ENCODE results near the gene C6. TPM values are rescaled to one million over a fixed set of nuclear protein-coding genes. Genes with fewer than 3 reads are reported as not detected.

Gene C6
- total and polyA plus RNA-seq, 2 experiments from 2014 or later: not detected

DNA sequence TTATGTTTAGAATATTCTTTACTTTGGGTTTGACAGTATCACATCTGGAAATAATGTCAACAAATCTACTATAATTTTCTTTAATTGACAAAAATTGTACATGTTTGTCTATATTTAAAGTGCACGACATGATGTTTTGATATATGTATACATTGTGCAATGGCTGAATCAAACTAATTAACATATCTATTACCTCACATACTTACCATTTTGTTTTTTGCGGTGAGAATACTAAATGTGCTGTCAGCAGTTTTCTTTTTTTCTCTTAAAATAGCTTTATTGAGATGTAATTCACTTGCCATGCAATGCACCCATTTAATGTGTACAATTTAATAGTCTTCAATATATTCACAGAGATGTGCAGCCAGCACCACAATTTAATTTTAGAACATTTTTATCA is 10.6 kb upstream of the C6 start:
- Histone ChIP-seq H3F3A (ENCODE audit: insufficient read depth) (no peaks in the 10 kb centered on the region), H3K36me3 (ENCODE audit: low read depth) (no peaks in the 10 kb centered on the region), H3K79me2 (ENCODE audit: insufficient read depth) (no peaks in the 10 kb centered on the region), H3K27ac (no peak overlapping the region), H2AFZ (no peak overlapping the region), H3K4me1 (ENCODE audit: insufficient read depth) (no peaks in the 10 kb centered on the region), H3K27me3 (replicated peaks; ENCODE audit: insufficient read depth) (no peaks in the 10 kb centered on the region), H3K9me2 (ENCODE audit: insufficient read depth) (no peaks in the 10 kb centered on the region), H3K4me2 (ENCODE audit: unreplicated experiment) (no peak overlapping the region), H3K9me3 (ENCODE audit: low read depth) (no peaks in the 10 kb centered on the region), H4K20me1 (ENCODE audit: insufficient read depth) (no peaks in the 10 kb centered on the region), H3K9ac (no peak overlapping the region), H3K4me3 (no peak overlapping the region)
- 71 to 75% methylated on average over 2 of the region's 2 CpGs for WGBS, 2 experiments (ENCODE audit: low coverage in 1 of 2, low lambda C conversion rate in 2 of 2, missing lambda C conversion rate in 2 of 2)
- in situ Hi-C loops (cut with MboI): no loop called here
- TF ChIP-seq EZH2 (IDR thresholded peaks at IDR 0.05; ENCODE audit: insufficient read depth, poor library complexity, severe bottlenecking) (no peak), EZH2phosphoT487 (IDR thresholded peaks at IDR 0.05; ENCODE audit: insufficient read depth, low read depth) (no peak)
- no peak for DNase-seq

DNA sequence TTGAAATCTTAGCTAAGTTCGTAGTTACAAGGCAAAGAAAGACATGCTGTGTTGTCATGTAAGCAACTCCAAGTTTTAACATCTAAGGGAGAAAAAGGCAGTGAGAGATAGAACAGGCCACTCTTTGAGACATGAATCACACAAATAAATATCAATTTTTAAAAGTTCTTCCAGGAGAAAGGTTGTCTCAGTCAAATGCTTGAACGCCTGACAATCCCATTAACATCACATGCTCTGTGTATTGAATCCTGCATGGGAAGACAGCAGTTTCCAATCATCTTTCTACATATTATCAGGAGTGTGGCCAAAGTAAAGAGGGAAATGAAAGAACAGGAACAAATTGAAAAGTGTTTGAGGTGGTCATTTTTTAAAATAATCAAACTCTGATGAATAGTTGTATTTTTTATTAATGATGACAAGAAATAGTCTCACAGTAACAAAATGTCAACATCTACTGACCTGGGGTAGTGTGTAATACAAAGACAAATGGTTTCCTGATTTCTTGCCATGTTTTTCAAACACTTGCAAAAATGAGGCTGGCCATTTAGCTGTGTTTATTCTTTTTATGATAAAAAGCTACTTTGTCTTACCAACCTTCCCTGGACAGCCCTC is 6.4 kb upstream of the C6 start:
- Histone ChIP-seq H3K36me3 (ENCODE audit: low read depth) (no peaks in the 10 kb centered on the region), H3K4me3 (no peak overlapping the region), H3K27ac (no peak overlapping the region), H3K9me3 (ENCODE audit: low read depth) (no peaks in the 10 kb centered on the region), H3F3A (ENCODE audit: insufficient read depth) (no peaks in the 10 kb centered on the region), H3K9me2 (ENCODE audit: insufficient read depth) (no peaks in the 10 kb centered on the region), H4K20me1 (ENCODE audit: insufficient read depth) (no peaks in the 10 kb centered on the region), H3K9ac (no peak overlapping the region), H3K4me1 (ENCODE audit: insufficient read depth) (no peaks in the 10 kb centered on the region), H2AFZ (no peak overlapping the region), H3K27me3 (replicated peaks; ENCODE audit: insufficient read depth) (no peaks in the 10 kb centered on the region), H3K4me2 (ENCODE audit: unreplicated experiment) (no peak overlapping the region), H3K79me2 (ENCODE audit: insufficient read depth) (no peaks in the 10 kb centered on the region)
- 0 to 1% methylated on average over 2 of the region's 2 CpGs for WGBS, 2 experiments (ENCODE audit: low coverage in 1 of 2, low lambda C conversion rate in 2 of 2, missing lambda C conversion rate in 2 of 2)
- DNase-seq: no peak
- in situ Hi-C loops (cut with MboI): no loop called here
- no peak for TF ChIP-seq EZH2phosphoT487 (IDR thresholded peaks at IDR 0.05; ENCODE audit: insufficient read depth, low read depth)
- no peak for TF ChIP-seq EZH2 (IDR thresholded peaks at IDR 0.05; ENCODE audit: insufficient read depth, poor library complexity, severe bottlenecking)

DNA sequence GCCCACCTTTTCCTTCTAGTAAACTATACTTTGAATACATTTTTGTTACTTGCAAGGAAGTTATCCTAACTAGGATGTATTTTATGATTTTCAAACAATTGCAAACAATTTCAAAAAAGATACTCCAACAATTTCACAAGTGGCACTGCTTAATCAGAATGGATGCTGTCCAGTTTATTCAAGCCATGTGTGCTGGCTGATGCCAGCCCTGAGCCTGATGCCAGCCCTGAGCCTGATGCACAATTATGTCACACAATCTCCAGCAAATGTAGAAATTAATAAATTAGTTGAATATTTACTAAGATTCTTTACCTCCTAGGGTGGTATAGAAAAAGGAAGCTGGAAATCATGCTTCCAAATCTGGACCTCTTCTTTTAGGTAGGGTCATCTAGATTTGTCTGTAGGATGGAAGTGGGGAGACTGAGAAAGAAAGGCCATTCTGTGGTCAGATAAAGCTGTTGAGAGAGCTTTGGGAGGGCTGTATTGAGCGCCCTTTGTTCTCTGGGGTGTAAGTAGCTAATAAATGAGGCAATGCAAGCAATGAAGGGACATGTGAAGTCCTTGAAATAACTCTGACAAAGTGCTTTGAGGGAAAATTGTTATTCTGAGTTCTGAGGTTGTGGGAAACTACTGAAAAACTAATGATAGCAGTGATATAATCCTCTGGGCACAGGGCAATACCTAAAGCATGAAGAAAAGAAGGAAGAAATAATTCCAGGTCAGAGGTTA is 5.8 kb upstream of the C6 start:
- no peak for TF ChIP-seq EZH2 (IDR thresholded peaks at IDR 0.05; ENCODE audit: insufficient read depth, poor library complexity, severe bottlenecking)
- no peak for TF ChIP-seq EZH2phosphoT487 (IDR thresholded peaks at IDR 0.05; ENCODE audit: insufficient read depth, low read depth)
- in situ Hi-C loops (cut with MboI): no loop called here
- H3K4me3 ChIP-seq: no peak overlapping the region

DNA sequence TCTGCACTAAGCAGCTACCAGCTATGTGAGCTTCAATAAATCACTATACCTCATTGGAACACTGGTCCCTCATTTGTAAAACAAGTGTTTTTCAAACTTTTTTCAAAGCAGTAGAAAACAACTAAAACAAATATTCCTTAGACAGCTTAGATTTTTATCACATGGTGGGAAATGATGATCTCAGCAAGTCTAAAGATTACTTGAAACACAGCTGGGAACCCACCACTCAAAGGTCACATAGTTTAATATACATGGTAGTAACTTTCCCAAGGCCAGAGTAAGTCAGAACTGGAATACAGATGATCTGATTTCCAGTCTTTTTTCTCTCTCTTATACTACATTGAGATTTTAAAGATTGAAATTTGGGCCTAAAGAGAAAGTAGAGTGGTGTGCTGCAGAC is 850 bp upstream of the C6 start:
- H3K79me2 ChIP-seq (ENCODE audit: insufficient read depth): no peaks in the 10 kb centered on the region
- no peak overlapping the region for H3K27ac ChIP-seq
- H3K9ac ChIP-seq: no peak overlapping the region
- H3K9me2 ChIP-seq (ENCODE audit: insufficient read depth): no peaks in the 10 kb centered on the region
- no peaks in the 10 kb centered on the region for H4K20me1 ChIP-seq (ENCODE audit: insufficient read depth)
- no peaks in the 10 kb centered on the region for H3K4me1 ChIP-seq (ENCODE audit: insufficient read depth)
- H3K36me3 ChIP-seq (ENCODE audit: low read depth): no peaks in the 10 kb centered on the region
- no peaks in the 10 kb centered on the region for H3K27me3 ChIP-seq (replicated peaks; ENCODE audit: insufficient read depth)
- TF ChIP-seq EZH2 (IDR thresholded peaks at IDR 0.05; ENCODE audit: insufficient read depth, poor library complexity, severe bottlenecking) (no peak), EZH2phosphoT487 (IDR thresholded peaks at IDR 0.05; ENCODE audit: insufficient read depth, low read depth) (no peak)
- H3K9me3 ChIP-seq (ENCODE audit: low read depth): no peaks in the 10 kb centered on the region
- no peak for DNase-seq
- in situ Hi-C loops (cut with MboI): no loop called here
- H2AFZ ChIP-seq: no peak overlapping the region
- H3F3A ChIP-seq (ENCODE audit: insufficient read depth): no peaks in the 10 kb centered on the region
- no peak overlapping the region for H3K4me3 ChIP-seq
- H3K4me2 ChIP-seq (ENCODE audit: unreplicated experiment): no peak overlapping the region

More for the DNA sequence above, 5.8 kb upstream of the C6 start:
- H3K27ac ChIP-seq: no peak overlapping the region
- no peak overlapping the region for H2AFZ ChIP-seq
- WGBS, 2 experiments (ENCODE audit: low coverage in 1 of 2, low lambda C conversion rate in 2 of 2, missing lambda C conversion rate in 2 of 2): 17 to 18% methylated on average over 1 of the region's 1 CpG
- H3K9ac ChIP-seq: no peak overlapping the region
- H3K36me3 ChIP-seq (ENCODE audit: low read depth): no peaks in the 10 kb centered on the region
- H3F3A ChIP-seq (ENCODE audit: insufficient read depth): no peaks in the 10 kb centered on the region
- no peaks in the 10 kb centered on the region for H4K20me1 ChIP-seq (ENCODE audit: insufficient read depth)
- H3K4me2 ChIP-seq (ENCODE audit: unreplicated experiment): no peak overlapping the region
- no peaks in the 10 kb centered on the region for H3K79me2 ChIP-seq (ENCODE audit: insufficient read depth)
- no peaks in the 10 kb centered on the region for H3K27me3 ChIP-seq (replicated peaks; ENCODE audit: insufficient read depth)
- no peaks in the 10 kb centered on the region for H3K9me2 ChIP-seq (ENCODE audit: insufficient read depth)
- no peaks in the 10 kb centered on the region for H3K9me3 ChIP-seq (ENCODE audit: low read depth)
- DNase-seq: no peak
- no peaks in the 10 kb centered on the region for H3K4me1 ChIP-seq (ENCODE audit: insufficient read depth)

Measured in GM23248 (cell line).